Fibroblast of villous mesenchyme (primary cell): ENCODE measurements around the gene NTPCR. TPM values are rescaled to one million over a fixed set of nuclear protein-coding genes. Genes with fewer than 3 reads are reported as not detected.

ENCODE experiments used
- DNase-seq: peaks from one replicate; pipeline ENCODE4 v3.0.0-alpha.2; 2010; ENCODE audit warnings: low read depth
- H3K4me3 ChIP-seq: 2 replicates; pipeline ENCODE4 v1.5.1; 2011; ENCODE audit warnings: low read depth, mild to moderate bottlenecking, low read length
- CTCF ChIP-seq: IDR thresholded peaks from 2 replicates; pipeline ENCODE4 v1.5.1; 2012; ENCODE audit warnings: low read depth, mild to moderate bottlenecking, low read length; ENCODE audit not compliant: insufficient read depth
- total RNA-seq: library from RNA; depleted of rRNA; stranded (reverse); fragments of >200 nt; gene quantifications from 2 replicates; pipeline ENCODE4 v1.2.3, GENCODE V29; 2012

NTPCR gene
- total RNA-seq, 1 donor, result 20.7 TPM

DNA sequence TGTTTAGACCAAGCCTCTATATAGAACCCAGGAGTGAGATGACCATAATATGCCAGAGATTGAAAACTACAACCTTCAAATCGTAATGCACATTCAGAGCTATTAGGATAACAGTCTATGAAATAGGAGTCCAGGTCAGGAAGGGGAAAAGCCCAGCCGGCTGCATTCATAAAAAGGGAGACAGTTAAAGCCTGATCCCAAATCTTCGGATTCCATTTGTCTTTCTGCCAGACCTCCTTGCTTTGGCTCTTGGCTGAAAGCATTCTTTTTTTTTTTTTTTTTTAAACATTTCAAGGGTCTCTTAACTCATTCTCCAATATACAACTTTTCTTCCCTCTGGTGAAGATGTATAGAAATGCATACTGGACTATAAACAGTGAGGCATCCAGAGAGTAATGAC is 81.1 kb downstream of the NTPCR start:
- no peak for TF ChIP-seq CTCF
- no peak for DNase-seq
- no peak overlapping the region for H3K4me3 ChIP-seq

DNA sequence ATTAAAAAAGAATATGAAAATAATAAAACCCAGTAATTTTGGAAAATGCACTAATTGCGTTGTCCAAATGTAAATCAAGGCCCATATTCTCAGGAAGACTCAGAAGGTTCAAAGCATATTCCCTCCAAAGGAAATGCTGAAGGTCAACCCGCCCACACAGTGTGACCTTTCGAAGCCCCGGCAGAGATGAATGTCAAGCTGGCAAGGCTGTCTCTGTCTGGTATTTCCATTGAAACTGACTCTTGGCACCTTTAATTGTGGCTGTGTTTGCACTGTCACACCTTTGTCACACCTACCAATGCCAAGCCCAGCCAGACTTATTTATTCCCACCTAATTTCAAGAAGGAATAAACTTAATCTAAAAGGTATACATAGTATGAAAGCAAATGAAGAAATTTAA is 82.5 kb downstream of the NTPCR start:
- DNase-seq, result no peak
- no peak for TF ChIP-seq CTCF
- no peak overlapping the region for H3K4me3 ChIP-seq

GRCh38 chr1:233033361-233033760 is 83.0 kb downstream of the NTPCR start:
- H3K4me3 ChIP-seq, result no peak overlapping the region
- peak; percentile 86 for DNase-seq
- no peak for TF ChIP-seq CTCF

Other genes starting within 250 kb of the NTPCR start
- 1.9 and 2.2 TPM in 2 replicates for gene MAP10, start 145.2 kb upstream of the NTPCR start, total RNA-seq